UCSD-AML1 (cell line): ENCODE measurements around the gene WDR44.
A peak's percentile ranks its signal among the peaks of the same experiment; 100 is the strongest.
"Not testable (repeated sequence)": the region's sequence is repeated elsewhere in the genome, so short reads cannot be mapped to it uniquely, and the experiment has no call there.

Experiments used
- DNase-seq: peaks from one replicate; lab custom pipeline; 2025; ENCODE audit not compliant: unreplicated experiment; lab: John Stamatoyannopoulos, UW

Gene WDR44

GRCh38 chrX:118345464-118346257 lies at the start of gene WDR44:
Gene WDR44, plus strand, starts transcription at chrX:118346106. Its CDS starts 398 bp downstream, at chrX:118346504.
- DNase-seq, result peak; percentile 93

GRCh38 chrX:118305827-118306226 lies 40.1 kb upstream of the WDR44 start:
- DNase-seq, result not testable (repeated sequence)

GRCh38 chrX:118315529-118315928 lies 30.4 kb upstream of the WDR44 start:
- DNase-seq, result no peak

- no peak for DNase-seq
Measured at GRCh38 chrX:118324588-118324987, 21.3 kb upstream of the WDR44 start.

GRCh38 chrX:118325453-118325852 lies 20.5 kb upstream of the WDR44 start:
- DNase-seq, result no peak

GRCh38 chrX:118329175-118329574 lies 16.7 kb upstream of the WDR44 start:
- no peak for DNase-seq

- DNase-seq, result peak; percentile 11
Measured at GRCh38 chrX:118337687-118338086, 8.2 kb upstream of the WDR44 start.

GRCh38 chrX:118338930-118339329 lies 7.0 kb upstream of the WDR44 start:
- DNase-seq, result no peak

GRCh38 chrX:118345045-118345463 lies 852 bp upstream of the WDR44 start:
- no peak for DNase-seq

GRCh38 chrX:118346258-118347094 lies 570 bp downstream of the WDR44 start:
- peak; percentile 73 for DNase-seq

- DNase-seq, result no peak
Measured at GRCh38 chrX:118347131-118347530, 1.2 kb downstream of the WDR44 start.

GRCh38 chrX:118347736-118348135 lies 1.8 kb downstream of the WDR44 start:
- DNase-seq, result no peak

GRCh38 chrX:118348186-118348810 lies 2.4 kb downstream of the WDR44 start:
- no peak for DNase-seq

GRCh38 chrX:118349188-118349587 lies 3.3 kb downstream of the WDR44 start:
- no peak for DNase-seq

- no peak for DNase-seq
Measured at GRCh38 chrX:118350221-118350620, 4.3 kb downstream of the WDR44 start.

GRCh38 chrX:118350706-118351105 lies 4.8 kb downstream of the WDR44 start:
- DNase-seq, result no peak

GRCh38 chrX:118352566-118352965 lies 6.7 kb downstream of the WDR44 start:
- DNase-seq, result no peak

GRCh38 chrX:118353081-118353850 lies 7.4 kb downstream of the WDR44 start:
- DNase-seq, result no peak

- no peak for DNase-seq
Measured at GRCh38 chrX:118355225-118355920, 9.5 kb downstream of the WDR44 start.

GRCh38 chrX:118356154-118356701 lies 10.3 kb downstream of the WDR44 start:
- no peak for DNase-seq
